ENCODE results near the gene SBSN.

DNA sequence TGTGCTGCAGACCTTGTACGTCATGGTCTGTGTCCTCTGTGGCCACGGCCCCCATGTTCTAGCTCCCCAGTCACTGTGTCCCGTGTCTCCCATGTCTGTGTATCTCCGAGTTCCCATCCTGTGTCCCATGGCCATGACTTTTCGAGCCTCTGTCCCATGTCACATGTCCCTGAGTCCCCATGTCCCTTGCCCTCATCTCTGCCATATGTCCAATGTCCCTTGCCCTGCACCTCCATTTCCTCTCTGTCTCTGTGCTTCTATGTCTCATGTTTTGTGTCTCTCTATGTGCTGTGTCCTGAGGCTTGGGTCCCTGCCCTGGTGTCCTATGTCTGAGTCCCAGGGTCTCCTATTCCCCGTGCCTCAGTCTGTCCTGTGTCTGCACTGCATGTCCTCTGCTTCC lies 33.3 kb upstream of the SBSN start:
- TF ChIP-seq SP1 (IDR thresholded peaks at IDR 0.05) (no peak), LEF1 (IDR thresholded peaks at IDR 0.05; ENCODE audit: borderline replicate concordance) (no peak), FOXM1 (IDR thresholded peaks at IDR 0.05; ENCODE audit: borderline replicate concordance) (no peak), BHLHE40 (IDR thresholded peaks at IDR 0.05; ENCODE audit: borderline replicate concordance) (no peak), L3MBTL2 (conservative IDR thresholded peaks at IDR 0.05) (no peak), ZNF384 (IDR thresholded peaks at IDR 0.05) (no peak)

All from HEK293T (cell line).